ENCODE results near the gene MZT2B. TPM values are rescaled to one million over a fixed set of nuclear protein-coding genes. Genes with fewer than 3 reads are reported as not detected.

Gene MZT2B
- total and polyA plus RNA-seq, 2 of the 8 experiments (the other 6 are each of a cell fraction or from before 2014, with no cell fraction given), result 90.3 to 151 TPM

DNA sequence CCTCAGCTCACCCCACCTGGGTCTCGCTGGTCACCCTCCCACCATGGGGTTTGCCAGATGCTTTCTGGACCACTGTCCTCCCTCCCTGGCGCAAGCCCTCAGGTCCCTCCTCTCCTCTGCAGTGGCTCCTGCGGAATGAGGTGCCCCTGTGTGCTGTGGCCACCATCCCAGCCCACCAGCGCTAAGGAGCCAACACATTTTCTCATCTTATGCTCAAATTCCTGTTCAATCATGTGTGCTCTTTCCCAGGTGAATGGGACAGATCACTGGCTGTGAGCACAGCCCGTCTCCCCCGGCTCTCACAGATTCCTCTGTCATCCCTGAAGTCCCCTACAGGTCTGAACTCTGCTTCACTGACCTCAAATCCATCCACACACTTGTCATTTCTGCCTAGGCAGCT, 21.9 kb upstream of the MZT2B start (continued):
- TF ChIP-seq SIRT6 (IDR thresholded peaks at IDR 0.05; ENCODE audit: low read length) (no peak), KDM1A (IDR thresholded peaks at IDR 0.05; ENCODE audit: borderline replicate concordance, low read length) (no peak), CEBPB (IDR thresholded peaks at IDR 0.05; ENCODE audit: low read depth, low read length) (no peak)

Measured in H1 (cell line).